K562 (cell line): ENCODE measurements around the gene FARP2. TPM values are rescaled to one million over a fixed set of nuclear protein-coding genes. Genes with fewer than 3 reads are reported as not detected.

ENCODE experiments used
- ATAC-seq: fragments of 200-7000 bp; cut with Tn5 transposase; 3 replicates; pipeline ENCODE4 v1.9.1; 2020; ENCODE audit warnings: moderate library complexity
- BruUV-seq: library from RNA; stranded (reverse); fragments of 400-500 nt; replicated peaks from 2 replicates; lab custom pipeline; 2021; lab: Mats Ljungman, UMichigan
- CTCF ChIA-PET: fragments of 300-600 bp; formaldehyde crosslinking; extraction: SDS; loops from one replicate; lab custom pipeline; 2021; ENCODE audit warnings: low intra/inter-chr PET ratio; lab: Yijun Ruan, JAX
- POLR2A ChIA-PET: fragments of 300-600, 350-650 bp; sonication (Branson Sonifier 250); formaldehyde crosslinking; extraction: SDS; loops from one replicate; lab custom pipeline; 2021; ENCODE audit warnings: antibody characterized with exemption, inconsistent platforms; lab: Yijun Ruan, JAX
- DNase-seq, 4 experiments: peaks; one replicate each; pipeline versions ENCODE4 v3.0.0 to v3.0.0-alpha.2; 2011 to 2018; ENCODE audit warnings: low spot score in 3 of 4, mixed read lengths in 3 of 4; ENCODE audit errors: extremely low read depth in 1 of 4
- FAIRE-seq: peaks from 2 replicates; lab custom pipeline; 2011; peaks lifted over from hg19 to GRCh38; lab: Jason Lieb, UNC
- H2AFZ ChIP-seq: 2 replicates; pipeline ENCODE4 v1.6.0; 2011; ENCODE audit warnings: low read depth, low read length, control low read depth, inconsistent platforms
- H3K27ac ChIP-seq: fragments of 200-600 bp; 3 replicates; pipeline ENCODE4 v1.8.0; 2011; ENCODE audit warnings: low read depth, mild to moderate bottlenecking, control low read depth, inconsistent platforms, low read length, moderate library complexity, mixed read lengths; ENCODE audit errors: extremely low read depth
- H3K27me3 ChIP-seq, 2 experiments: fragments of 300-600 bp in 1 of 2; 2 replicates in 1 of 2; 3 replicates in 1 of 2; pipeline versions ENCODE4 v1.6.0 to v1.8.0; 2011; ENCODE audit warnings: inconsistent platforms in 2 of 2, low read length in 2 of 2, mild to moderate bottlenecking in 1 of 2, mixed read lengths in 1 of 2, moderate library complexity in 1 of 2; ENCODE audit not compliant: control insufficient read depth in 2 of 2, insufficient read depth in 2 of 2
- H3K36me3 ChIP-seq: fragments of 300-600 bp; 3 replicates; pipeline ENCODE4 v1.8.0; 2011; ENCODE audit warnings: mild to moderate bottlenecking, low read length, inconsistent platforms; ENCODE audit not compliant: control insufficient read depth, insufficient read depth
- H3K4me1 ChIP-seq, 2 experiments: fragments of 200-600 bp in 1 of 2; replicated peaks in 1 of 2; 2 replicates in 1 of 2; 3 replicates in 1 of 2; pipeline versions ENCODE4 v1.5.1 to v1.8.0; 2011; ENCODE audit warnings: inconsistent platforms in 2 of 2, low read length in 2 of 2, mild to moderate bottlenecking in 1 of 2, mixed read lengths in 1 of 2, moderate library complexity in 1 of 2; ENCODE audit not compliant: control insufficient read depth in 2 of 2, insufficient read depth in 2 of 2
- H3K4me2 ChIP-seq: 2 replicates; pipeline ENCODE4 v1.6.1; 2011; ENCODE audit warnings: low read length, control low read depth, inconsistent platforms, mixed read lengths; ENCODE audit not compliant: insufficient read depth
- H3K4me3 ChIP-seq: fragments of 200-600 bp; sonication (generic), shearing (Covaris generic); 2 replicates; pipeline ENCODE4 v1.5.1; 2016; ENCODE audit warnings: control low read depth, inconsistent platforms
- H3K79me2 ChIP-seq: fragments of 200-600 bp; 3 replicates; pipeline ENCODE4 v1.8.0; 2011; ENCODE audit warnings: low read length, inconsistent platforms; ENCODE audit not compliant: control insufficient read depth, insufficient read depth
- H3K9ac ChIP-seq, 2 experiments: 2 replicates each; pipeline versions ENCODE4 v1.6.0 to v1.6.1; 2011; ENCODE audit warnings: low read depth in 2 of 2, low read length in 2 of 2, control low read depth in 1 of 2, inconsistent platforms in 1 of 2, mild to moderate bottlenecking in 1 of 2, mixed read lengths in 1 of 2; ENCODE audit not compliant: insufficient read depth in 1 of 2
- H3K9me1 ChIP-seq: one replicate; pipeline ENCODE4 v1.6.0; 2011; ENCODE audit warnings: inconsistent platforms, mild to moderate bottlenecking, low read length, moderate library complexity; ENCODE audit not compliant: control insufficient read depth, insufficient read depth
- H3K9me3 ChIP-seq: replicated peaks from 2 replicates; pipeline ENCODE4 v1.5.1; 2011; ENCODE audit warnings: low read depth, low read length, inconsistent platforms; ENCODE audit not compliant: control insufficient read depth, insufficient read depth
- H4K20me1 ChIP-seq: replicated peaks from 2 replicates; pipeline ENCODE4 v1.6.1; 2011; ENCODE audit warnings: low read length, inconsistent platforms, mixed read lengths; ENCODE audit not compliant: control insufficient read depth, insufficient read depth
- ARHGAP35 ChIP-seq: fragments of 450-650 bp; IDR thresholded peaks from 2 replicates; pipeline ENCODE4 v1.6.1; 2018; ENCODE audit not compliant: partially characterized antibody
- CEBPB ChIP-seq: fragments of 450-650 bp; IDR thresholded peaks from 2 replicates; pipeline ENCODE4 v1.6.1; 2016; ENCODE audit warnings: missing genetic modification characterization, missing compliant biosample characterization
- E2F3 ChIP-seq: fragments of 250-450 bp; sonication (Bioruptor Pico); IDR thresholded peaks from 2 replicates; pipeline ENCODE4 v1.4.0; 2020; ENCODE audit warnings: mild to moderate bottlenecking
- FIP1L1 ChIP-seq: fragments of 200-400 bp; formaldehyde crosslinking; IDR thresholded peaks from 2 replicates; pipeline ENCODE4 v1.6.1; 2018; ENCODE audit warnings: mild to moderate bottlenecking, low read depth, low read length; ENCODE audit not compliant: poor library complexity, severe bottlenecking
- HIVEP1 ChIP-seq: fragments of 250-450 bp; sonication (Bioruptor Pico); IDR thresholded peaks from 2 replicates; pipeline ENCODE4 v1.4.0; 2020; ENCODE audit warnings: mild to moderate bottlenecking
- IRF1 ChIP-seq: sonication (generic); formaldehyde crosslinking; IDR thresholded peaks from 2 replicates; pipeline ENCODE4 v1.8.0; 2022; ENCODE audit warnings: missing genetic modification reagents, mild to moderate bottlenecking, borderline replicate concordance
- SRSF3 ChIP-seq: fragments of 200-400 bp; formaldehyde crosslinking; IDR thresholded peaks from 2 replicates; pipeline ENCODE4 v1.6.1; 2016; ENCODE audit warnings: mild to moderate bottlenecking, low read length, moderate library complexity; ENCODE audit not compliant: insufficient read depth
- VEZF1 ChIP-seq: fragments of 200-800 bp; sonication (Bioruptor generic); IDR thresholded peaks from 2 replicates; pipeline ENCODE4 v1.6.1; 2017; ENCODE audit warnings: missing genetic modification characterization, missing compliant biosample characterization
- ZNF224 ChIP-seq: sonication (generic); formaldehyde crosslinking; IDR thresholded peaks from 2 replicates; pipeline ENCODE4 v1.8.0; 2022; ENCODE audit warnings: mild to moderate bottlenecking, missing genetic modification reagents
- ZNF512 ChIP-seq: IDR thresholded peaks from 2 replicates; pipeline ENCODE4 v1.6.1; 2016; ENCODE audit warnings: missing genetic modification characterization, missing compliant biosample characterization
- WGBS: fragments of 100-300 bp; shearing (Covaris generic); methylation state at CpG from one replicate; pipeline ENCODE4 v1.1.6; 2016; ENCODE audit warnings: low coverage, mixed read lengths; ENCODE audit not compliant: insufficient coverage; ENCODE audit errors: missing lambda C conversion rate; 5-methylcytosine and 5-hydroxymethylcytosine counted together
- in situ Hi-C: fragments of 300-500 bp; cut with MboI; formaldehyde crosslinking; loops from 4 replicates; pipeline ENCODE4 v1.15.0; 2018; ENCODE audit warnings: inconsistent platforms, mixed read lengths
- intact Hi-C: fragments of 100-400 bp; cut with micrococcal nuclease; formaldehyde crosslinking; loops from 2 replicates; pipeline ENCODE4 v1.14.2; 2022
- polyA plus RNA-seq, 8 experiments: library from polyadenylated mRNA; depleted of rRNA in 4 of 8; stranded (reverse) in 5 of 8; unstranded in 3 of 8; fragments of >200 nt; fragmentation: Nextera tagmentation in 2 of 8; fragmentation: Illumina TruSeq in 1 of 8; extraction: Ambion mirVana in 2 of 8; extraction: Trizol in 1 of 8; gene quantifications; 2 replicates each; pipeline versions ENCODE4 v1.2.1 to v1.2.3, GENCODE V29; 2011 to 2014; ENCODE audit warnings: inconsistent platforms in 1 of 8, missing spikeins in 1 of 8
- total RNA-seq, 7 experiments: library from RNA; depleted of rRNA in 6 of 7; stranded (reverse); fragments of >200 nt in 6 of 7; fragmentation: Illumina TruSeq in 2 of 7; extraction: Trizol in 2 of 7; gene quantifications; 2 replicates each; pipeline versions ENCODE4 v1.2.1 to v1.2.3, GENCODE V29; 2011 to 2021; ENCODE audit warnings: low replicate concordance in 1 of 7

Gene FARP2
- total and polyA plus RNA-seq, 9 of the 15 experiments (the other 6 are each of a cell fraction or from before 2014, with no cell fraction given) = 4.1 to 38.1 (median 21.1) TPM

GRCh38 chr2:241368643-241369042 lies 12.6 kb downstream of the FARP2 start:
- Histone ChIP-seq H4K20me1 (peaks cover 7% of the 10 kb centered on the region; the same call in 1 of the 2 replicates), H2AFZ (no peak overlapping the region), H3K4me2 (no peak overlapping the region), H3K9ac (no peak overlapping the region), H3K9me3 (no peaks in the 10 kb centered on the region), H3K36me3 (peaks cover 10% of the 10 kb centered on the region; the same call in 1 of the 3 replicates)
- no TSS peak for BruUV-seq
- FAIRE-seq = no peak
- WGBS = 100% methylated on average over 1 of the region's 3 CpGs
- no peak for ATAC-seq
- CTCF ChIA-PET = no interaction called here
- no peak for DNase-seq
- TF ChIP-seq ZNF224 = no peak
- TF ChIP-seq VEZF1 (CRISPR knock-in tag) = no peak
- TF ChIP-seq E2F3 (CRISPR knock-in tag) = no peak
- no peak for TF ChIP-seq FIP1L1
- TF ChIP-seq IRF1 (CRISPR knock-in tag) = no peak
- TF ChIP-seq SRSF3 = no peak
- TF ChIP-seq CEBPB (tag) = no peak
- TF ChIP-seq ZNF512 (tag) = no peak
- TF ChIP-seq HIVEP1 (CRISPR knock-in tag) = no peak
- TF ChIP-seq ARHGAP35 = no peak
- TF ChIP-seq, all 486 proteins: peak for 0
- peaks cover 44% of the 10 kb centered on the region for H3K79me2 ChIP-seq
- no peak overlapping the region for H3K4me3 ChIP-seq
- intact Hi-C loops = no loop called here
- H3K4me1 ChIP-seq = no peaks in the 10 kb centered on the region
- no peaks in the 10 kb centered on the region for H3K9me1 ChIP-seq
- in situ Hi-C loops = no loop called here
- H3K27me3 ChIP-seq = no peaks in the 10 kb centered on the region
- POLR2A ChIA-PET = interaction anchor here (0.8 kb wide), 1 partner anchor 15 kb away, joined by 3 read pairs; no protein-coding TSS in a partner anchor
- H3K27ac ChIP-seq = no peak overlapping the region
